ENCODE results near the gene CHST11. TPM values are rescaled to one million over a fixed set of nuclear protein-coding genes. Genes with fewer than 3 reads are reported as not detected.
"Not testable (repeated sequence)": the region's sequence is repeated elsewhere in the genome, so short reads cannot be mapped to it uniquely, and the experiment has no call there.

The CHST11 gene
- total RNA-seq, 1 donor from 2014 or later: 6.0 TPM

DNA sequence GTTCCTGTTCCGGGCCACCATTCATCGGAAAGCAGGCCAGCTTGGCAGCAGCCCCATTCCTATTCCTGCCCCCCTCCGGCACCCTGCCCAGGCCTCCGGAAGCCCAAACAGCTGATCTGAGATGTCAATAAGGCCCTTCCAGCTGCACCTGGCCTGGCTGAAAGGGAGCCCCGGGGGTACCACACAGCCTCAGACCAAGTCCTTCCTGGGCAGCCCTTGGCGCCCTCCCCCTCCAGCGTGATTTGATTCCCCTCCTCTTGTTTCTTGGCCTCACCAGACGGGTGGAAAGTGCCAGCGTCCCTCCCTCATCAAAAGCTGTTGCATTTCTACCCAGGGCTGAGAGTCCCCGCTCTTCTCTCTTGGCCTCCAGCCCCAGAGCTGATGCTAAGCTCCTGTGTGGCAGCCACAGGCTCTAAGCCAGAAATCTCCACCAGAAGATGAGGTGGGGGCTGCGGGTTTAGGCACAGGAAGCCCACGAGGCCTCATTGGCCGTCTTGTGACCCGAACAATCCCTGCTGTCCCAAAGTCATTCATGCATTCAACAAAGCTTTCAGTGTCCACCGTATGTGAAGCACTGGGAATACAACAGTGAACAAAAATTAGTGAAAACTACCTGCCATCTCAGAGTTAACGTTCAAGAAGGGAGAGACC, 285.9 kb downstream of the CHST11 start:
- Histone ChIP-seq H3K9me3 (replicated peaks) (no peaks in the 10 kb centered on the region), H3K27ac (replicated peaks) (peak overlapping the region; percentile 12), H3K36me3 (no peaks in the 10 kb centered on the region), H3K4me1 (peaks cover 13% of the 10 kb centered on the region), H3K27me3 (ENCODE audit: low read depth) (no peaks in the 10 kb centered on the region), H3K4me3 (no peak overlapping the region)
- DNase-seq: no peak
- TF ChIP-seq, protein P1, sequence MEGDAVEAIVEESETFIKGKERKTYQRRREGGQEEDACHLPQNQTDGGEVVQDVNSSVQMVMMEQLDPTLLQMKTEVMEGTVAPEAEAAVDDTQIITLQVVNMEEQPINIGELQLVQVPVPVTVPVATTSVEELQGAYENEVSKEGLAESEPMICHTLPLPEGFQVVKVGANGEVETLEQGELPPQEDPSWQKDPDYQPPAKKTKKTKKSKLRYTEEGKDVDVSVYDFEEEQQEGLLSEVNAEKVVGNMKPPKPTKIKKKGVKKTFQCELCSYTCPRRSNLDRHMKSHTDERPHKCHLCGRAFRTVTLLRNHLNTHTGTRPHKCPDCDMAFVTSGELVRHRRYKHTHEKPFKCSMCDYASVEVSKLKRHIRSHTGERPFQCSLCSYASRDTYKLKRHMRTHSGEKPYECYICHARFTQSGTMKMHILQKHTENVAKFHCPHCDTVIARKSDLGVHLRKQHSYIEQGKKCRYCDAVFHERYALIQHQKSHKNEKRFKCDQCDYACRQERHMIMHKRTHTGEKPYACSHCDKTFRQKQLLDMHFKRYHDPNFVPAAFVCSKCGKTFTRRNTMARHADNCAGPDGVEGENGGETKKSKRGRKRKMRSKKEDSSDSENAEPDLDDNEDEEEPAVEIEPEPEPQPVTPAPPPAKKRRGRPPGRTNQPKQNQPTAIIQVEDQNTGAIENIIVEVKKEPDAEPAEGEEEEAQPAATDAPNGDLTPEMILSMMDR (IDR thresholded peaks at IDR 0.05; ENCODE audit: borderline replicate concordance): no peak
- intact Hi-C loops (cut with micrococcal nuclease): no loop called here

DNA sequence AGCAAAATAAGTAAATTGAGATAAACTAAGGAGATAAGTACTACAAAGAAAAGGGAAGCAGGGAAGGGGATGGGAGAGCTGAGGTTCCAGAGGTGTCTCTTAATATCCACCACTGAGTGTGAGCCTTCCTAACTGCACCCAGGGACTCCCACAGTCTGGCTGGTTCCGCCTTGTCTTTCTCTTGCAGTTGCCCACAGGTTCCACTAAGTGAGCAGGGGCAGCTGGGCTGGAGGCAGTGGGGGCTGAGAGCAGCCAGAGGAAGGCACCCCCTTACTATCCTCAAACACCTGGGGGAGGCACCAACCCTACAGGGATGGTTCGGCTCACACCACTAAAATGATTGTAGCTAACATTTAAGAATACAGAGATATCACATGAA, 286.4 kb downstream of the CHST11 start:
- intact Hi-C loops (cut with micrococcal nuclease): no loop called here
- Histone ChIP-seq H3K4me3 (no peak overlapping the region), H3K36me3 (no peaks in the 10 kb centered on the region), H3K4me1 (peaks cover 14% of the 10 kb centered on the region), H3K27me3 (ENCODE audit: low read depth) (no peaks in the 10 kb centered on the region), H3K27ac (replicated peaks) (no peak overlapping the region), H3K9me3 (replicated peaks) (no peaks in the 10 kb centered on the region)
- TF ChIP-seq, protein P1 (IDR thresholded peaks at IDR 0.05; ENCODE audit: borderline replicate concordance): no peak
- no peak for DNase-seq

DNA sequence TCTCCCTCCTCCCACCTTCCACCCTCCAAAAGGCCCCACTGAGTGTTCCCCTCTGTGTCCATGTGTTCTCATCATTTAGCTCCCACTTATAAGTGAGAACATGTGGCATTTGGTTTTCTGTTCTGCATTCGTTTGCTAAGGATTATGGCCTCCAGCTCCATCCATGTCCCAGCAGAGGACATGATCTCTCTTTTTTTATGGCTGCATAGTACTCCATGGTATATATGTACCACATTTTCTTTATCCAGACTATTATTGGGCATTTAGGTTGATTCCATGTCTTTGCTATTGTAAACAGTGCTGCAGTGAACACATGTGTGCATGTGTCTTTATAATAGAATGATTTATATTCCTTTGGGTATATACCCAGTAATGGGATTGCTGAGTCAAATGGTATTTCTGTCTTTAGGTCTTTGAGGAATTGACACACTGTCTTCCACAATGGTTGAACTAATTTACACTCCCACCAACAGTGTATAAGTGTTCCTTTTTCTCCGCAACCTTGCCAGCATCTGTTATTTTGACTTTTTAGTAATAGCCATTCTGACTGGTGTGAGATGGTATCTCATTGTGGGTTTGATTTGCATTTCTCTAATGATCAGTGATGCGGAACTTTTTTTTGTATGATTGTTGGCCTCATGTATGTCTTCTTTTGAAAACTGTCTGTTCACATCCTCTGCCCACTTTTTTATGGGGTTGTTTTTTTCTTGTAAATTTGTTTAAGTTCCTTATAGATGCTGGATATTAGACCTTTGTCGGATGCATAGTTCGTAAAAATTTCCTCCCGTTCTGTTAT, 287.2 kb downstream of the CHST11 start:
- intact Hi-C loops (cut with micrococcal nuclease); H3K27ac ChIP-seq (replicated peaks); H3K9me3 ChIP-seq (replicated peaks): not testable (repeated sequence)

DNA sequence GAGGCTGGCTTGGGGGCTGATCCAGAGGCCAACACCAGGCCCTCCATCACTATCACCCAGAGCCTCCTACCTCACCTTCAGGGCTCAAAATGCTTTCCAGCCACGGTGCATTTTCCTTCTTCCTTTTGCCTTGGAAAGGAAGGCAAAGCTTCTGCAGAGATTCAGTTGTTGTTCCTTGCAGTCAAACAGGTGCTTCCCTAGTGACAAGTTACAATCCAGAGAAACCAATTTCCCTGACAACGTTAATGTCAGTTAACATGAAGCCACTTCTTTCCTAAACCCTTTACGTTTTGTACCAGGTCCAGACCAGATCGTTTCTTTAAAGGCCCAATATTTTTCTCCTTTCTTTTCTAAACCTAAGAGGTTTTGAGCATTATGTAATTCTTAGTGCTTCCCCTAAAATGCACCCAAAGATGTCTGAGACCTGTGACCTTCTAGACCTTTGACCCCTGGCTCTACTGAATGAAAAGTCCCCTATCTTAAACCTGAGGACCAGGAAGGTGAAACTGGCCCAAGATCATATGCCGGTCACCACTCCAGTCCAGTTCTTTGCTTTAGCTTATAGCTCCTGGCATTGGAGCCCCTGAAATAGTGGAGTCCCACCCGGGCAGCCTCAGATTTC, 289.8 kb downstream of the CHST11 start:
- H3K27me3 ChIP-seq (ENCODE audit: low read depth): no peaks in the 10 kb centered on the region
- H3K9me3 ChIP-seq (replicated peaks): no peaks in the 10 kb centered on the region
- intact Hi-C loops (cut with micrococcal nuclease): no loop called here
- H3K4me3 ChIP-seq: no peak overlapping the region
- peaks cover 28% of the 10 kb centered on the region for H3K4me1 ChIP-seq
- TF ChIP-seq, protein P1 (IDR thresholded peaks at IDR 0.05; ENCODE audit: borderline replicate concordance): no peak
- no peak overlapping the region for H3K27ac ChIP-seq (replicated peaks)
- no peak for DNase-seq
- no peaks in the 10 kb centered on the region for H3K36me3 ChIP-seq

More for the DNA sequence above, 287.2 kb downstream of the CHST11 start:
- not testable (repeated sequence) for H3K36me3 ChIP-seq; H3K4me3 ChIP-seq; DNase-seq; H3K27me3 ChIP-seq (ENCODE audit: low read depth)
- H3K4me1 ChIP-seq: peaks cover 21% of the 10 kb centered on the region

DNA sequence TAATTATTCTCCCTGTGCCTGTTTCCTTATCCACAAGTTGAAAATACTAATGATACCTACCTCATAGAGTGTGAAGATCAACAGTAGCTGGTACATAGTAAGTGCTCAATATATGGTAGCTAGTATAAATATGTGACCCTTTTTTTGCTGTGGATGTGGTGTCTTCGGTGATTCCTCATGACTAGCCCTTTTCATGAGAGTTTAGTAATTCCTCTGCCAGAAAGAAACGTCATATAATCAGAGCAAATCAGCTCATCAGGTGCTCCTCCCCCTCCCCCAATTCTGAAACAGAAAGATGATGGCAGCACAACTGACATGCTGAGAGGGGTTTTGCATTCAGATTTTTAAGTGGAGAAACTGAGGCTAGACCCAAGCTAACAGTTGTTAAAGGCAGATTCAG, 290.6 kb downstream of the CHST11 start:
- intact Hi-C loops (cut with micrococcal nuclease): no loop called here
- Histone ChIP-seq H3K27me3 (ENCODE audit: low read depth) (no peaks in the 10 kb centered on the region), H3K4me1 (peaks cover 24% of the 10 kb centered on the region)

More for the DNA sequence above, 290.6 kb downstream of the CHST11 start:
- H3K9me3 ChIP-seq (replicated peaks): no peaks in the 10 kb centered on the region
- TF ChIP-seq, protein P1 (IDR thresholded peaks at IDR 0.05; ENCODE audit: borderline replicate concordance): no peak
- H3K36me3 ChIP-seq: no peaks in the 10 kb centered on the region
- no peak overlapping the region for H3K27ac ChIP-seq (replicated peaks)
- no peak for DNase-seq
- no peak overlapping the region for H3K4me3 ChIP-seq

Data from left ventricle myocardium inferior (tissue), 1 donor.